SK-N-MC (cell line): ENCODE measurements around the gene NDOR1.

Experiments
- EZH2 ChIP-seq: fragments of 200-600 bp; sonication (generic); IDR thresholded peaks from one replicate; pipeline ENCODE4 v1.6.1; 2017; ENCODE audit warnings: antibody characterized with exemption
- FOXP2 ChIP-seq: optimal IDR thresholded peaks from 2 replicates; pipeline ENCODE3; 2011; ENCODE audit warnings: mild to moderate bottlenecking, moderate library complexity; ENCODE audit not compliant: insufficient read depth; ENCODE audit errors: extremely low read length, control extremely low read depth
- POLR2AphosphoS5 ChIP-seq: IDR thresholded peaks from 2 replicates; pipeline ENCODE4 v1.6.1; 2012; ENCODE audit warnings: mild to moderate bottlenecking, low read depth, low read length, borderline replicate concordance

GRCh38 chr9:137160054-137160425, 45.5 kb upstream of the NDOR1 start:
- TF ChIP-seq POLR2AphosphoS5 (no peak), EZH2 (no peak), FOXP2 (no peak)
